Body of pancreas (tissue), 4 donors: ENCODE results near the gene EN1.

Experiments used
- CTCF ChIP-seq, 7 experiments: fragments of 450-650 bp in 4 of 7; fragments of 200-600 bp in 3 of 7; sonication (generic) in 3 of 7; IDR thresholded peaks; one replicate each; pipeline ENCODE4 v1.5.1; 2016 to 2019; ENCODE audit warnings: antibody characterized with exemption in 7 of 7
- POLR2A ChIP-seq, 3 donors: fragments of 450-650 bp; IDR thresholded peaks; one replicate each; pipeline ENCODE4 v1.6.1; 2016; ENCODE audit warnings: antibody characterized with exemption in 3 of 3, mild to moderate bottlenecking in 2 of 3

- TF ChIP-seq CTCF (IDR thresholded peaks at IDR 0.05), result no peak
- no peak for TF ChIP-seq POLR2A (IDR thresholded peaks at IDR 0.05)
These were observed 9.0 kb upstream of the EN1 start for GRCh38 chr2:118856330-118856977.
